Stimulated activated naive CD8-positive, alpha-beta T cell treated with anti-CD3 and anti-CD28 coated beads, Interleukin-15, Interleukin-2, amounts not matched to agents 100 ng/mL and 50 ng/mL, for 24 hours (primary cell): Measurements from ENCODE around the gene BPIFB3.

Source experiments
- H3K27ac Mint-ChIP-seq: one replicate; pipeline ENCODE4 v1.8.0; 2021; ENCODE audit warnings: mild to moderate bottlenecking, mixed read lengths
- H3K27me3 Mint-ChIP-seq: one replicate; pipeline ENCODE4 v1.8.0; 2021; ENCODE audit warnings: mixed read lengths
- H3K36me3 Mint-ChIP-seq: one replicate; pipeline ENCODE4 v1.8.0; 2021; ENCODE audit warnings: low read depth, mixed read lengths
- H3K4me1 Mint-ChIP-seq: one replicate; pipeline ENCODE4 v1.8.0; 2021; ENCODE audit warnings: low read depth, mixed read lengths
- H3K4me3 Mint-ChIP-seq: one replicate; pipeline ENCODE4 v1.8.0; 2021; ENCODE audit warnings: mild to moderate bottlenecking, mixed read lengths
- H3K9me3 Mint-ChIP-seq: one replicate; pipeline ENCODE4 v1.8.0; 2021; ENCODE audit warnings: mixed read lengths

Gene BPIFB3, protein sequence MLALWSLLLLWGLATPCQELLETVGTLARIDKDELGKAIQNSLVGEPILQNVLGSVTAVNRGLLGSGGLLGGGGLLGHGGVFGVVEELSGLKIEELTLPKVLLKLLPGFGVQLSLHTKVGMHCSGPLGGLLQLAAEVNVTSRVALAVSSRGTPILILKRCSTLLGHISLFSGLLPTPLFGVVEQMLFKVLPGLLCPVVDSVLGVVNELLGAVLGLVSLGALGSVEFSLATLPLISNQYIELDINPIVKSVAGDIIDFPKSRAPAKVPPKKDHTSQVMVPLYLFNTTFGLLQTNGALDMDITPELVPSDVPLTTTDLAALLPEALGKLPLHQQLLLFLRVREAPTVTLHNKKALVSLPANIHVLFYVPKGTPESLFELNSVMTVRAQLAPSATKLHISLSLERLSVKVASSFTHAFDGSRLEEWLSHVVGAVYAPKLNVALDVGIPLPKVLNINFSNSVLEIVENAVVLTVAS

DNA sequence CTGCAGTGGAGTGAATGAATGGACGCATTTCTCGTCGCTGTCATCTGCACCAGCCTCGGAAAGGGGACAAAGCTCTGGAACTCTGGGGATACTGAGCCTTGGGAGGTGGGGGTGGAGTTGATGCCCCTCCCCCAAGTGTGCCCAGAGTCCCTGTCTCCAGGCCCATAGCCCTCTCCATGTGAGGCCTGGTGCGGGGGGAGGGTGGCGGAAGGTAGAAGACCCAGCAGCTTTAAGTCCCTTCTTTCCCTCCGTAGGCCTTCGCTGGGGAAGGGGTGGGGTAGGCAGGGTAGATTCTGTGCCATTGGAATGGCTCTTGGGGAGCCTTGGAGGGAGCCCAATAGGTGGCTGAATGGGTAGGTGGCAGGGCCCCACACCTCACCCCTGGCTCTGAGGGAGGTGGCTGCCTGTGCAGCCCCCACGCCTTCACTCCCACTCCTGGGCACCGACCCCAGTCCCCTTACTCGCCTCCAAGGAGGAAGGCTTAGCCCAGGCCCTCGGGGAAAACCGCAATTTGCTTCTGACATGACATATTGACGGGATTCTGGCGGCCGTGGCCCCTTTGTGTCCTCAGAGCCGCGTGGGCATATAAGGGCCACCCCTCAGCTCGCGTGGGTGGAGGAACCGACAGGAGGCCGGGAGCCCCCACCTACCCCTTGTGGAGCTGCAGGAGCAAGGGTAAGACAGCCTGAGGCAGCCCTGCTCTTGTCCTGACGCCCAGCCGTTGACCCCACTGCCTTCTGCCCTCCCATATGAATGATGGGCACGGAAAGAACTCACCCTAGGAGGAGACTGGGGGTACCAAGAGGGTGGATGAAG, at the start of gene BPIFB3:
Gene BPIFB3, plus strand, starts transcription at position 613 of the 816 bp plus-strand sequence. CDS start 1,533 bp downstream, outside the sequence.
- no peaks in the 10 kb centered on the region for H3K9me3 Mint-ChIP-seq
- no peak within 1 kb of the TSS for H3K4me3 Mint-ChIP-seq
- H3K4me1 Mint-ChIP-seq = no peaks in the 10 kb centered on the region
- H3K27me3 Mint-ChIP-seq = no peaks in the 10 kb centered on the region
- H3K36me3 Mint-ChIP-seq = no peaks in the 10 kb centered on the region
- H3K27ac Mint-ChIP-seq = no peak within 1 kb of the TSS

DNA sequence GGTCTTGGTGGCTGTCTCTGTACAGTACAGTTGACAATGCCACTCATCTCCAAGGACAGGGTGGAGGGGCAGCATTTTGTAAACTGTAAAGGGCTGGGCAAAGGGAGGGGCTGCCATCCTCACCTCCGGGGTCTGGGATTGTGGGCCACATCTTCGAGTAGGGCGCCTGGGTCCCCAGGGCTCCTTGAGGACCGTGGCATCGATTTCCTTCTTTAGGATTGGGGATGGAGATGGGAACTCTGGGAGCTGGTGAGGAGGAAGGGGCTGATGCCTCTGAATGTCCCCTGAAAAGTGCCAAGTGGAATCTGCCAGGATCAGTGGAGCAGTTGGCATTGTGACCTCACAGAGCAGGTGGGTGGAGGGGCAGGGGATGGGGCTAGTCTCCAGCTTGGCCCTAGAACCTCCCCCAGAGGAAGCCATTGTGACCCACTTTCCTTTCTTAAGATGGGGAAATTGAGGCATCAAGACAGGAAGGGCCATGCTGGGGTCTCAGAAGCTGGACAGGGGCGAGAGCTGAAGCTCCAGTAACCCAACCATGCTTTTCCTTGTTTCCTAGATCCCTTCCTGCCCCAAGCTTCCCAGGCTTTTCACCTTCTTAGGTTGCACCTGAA, 49.5 kb upstream of the BPIFB3 start, which contains the start of gene SUN5:
Gene SUN5, minus strand, starts transcription at position 293 of the 611 bp plus-strand sequence. Its CDS starts 93 bp downstream, at position 200.
- H3K9me3 Mint-ChIP-seq = no peaks in the 10 kb centered on the region
- peaks cover 8% of the 10 kb centered on the region for H3K4me1 Mint-ChIP-seq
- no peaks in the 10 kb centered on the region for H3K36me3 Mint-ChIP-seq
- no peaks in the 10 kb centered on the region for H3K27me3 Mint-ChIP-seq
- no peak within 1 kb of the TSS for H3K27ac Mint-ChIP-seq
- H3K4me3 Mint-ChIP-seq = no peak within 1 kb of the TSS

DNA sequence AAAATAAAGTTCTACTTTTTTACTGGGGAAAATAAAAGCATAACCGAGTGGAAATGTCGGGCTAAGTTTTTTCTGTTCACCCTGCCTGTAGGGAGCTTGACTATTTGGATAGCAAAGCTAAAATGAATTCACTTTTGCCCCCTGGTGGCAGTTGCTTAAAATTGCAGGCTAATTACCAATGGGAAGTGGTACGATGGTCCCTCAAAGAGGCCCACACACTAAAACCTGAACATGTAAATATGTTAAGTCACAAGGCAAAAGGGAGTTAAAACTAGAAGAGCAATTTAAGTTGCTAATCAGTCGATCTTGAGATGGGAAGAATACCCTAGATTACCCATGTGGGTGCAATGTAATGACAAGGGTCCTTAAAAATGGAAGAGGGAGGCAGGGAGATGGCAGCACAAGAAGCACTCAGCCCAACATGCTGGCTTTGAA, 48.6 kb upstream of the BPIFB3 start:
- no peaks in the 10 kb centered on the region for H3K9me3 Mint-ChIP-seq
- H3K4me3 Mint-ChIP-seq = no peak overlapping the region
- peaks cover 6% of the 10 kb centered on the region for H3K4me1 Mint-ChIP-seq
- no peak overlapping the region for H3K27ac Mint-ChIP-seq
- no peaks in the 10 kb centered on the region for H3K27me3 Mint-ChIP-seq
- no peaks in the 10 kb centered on the region for H3K36me3 Mint-ChIP-seq

DNA sequence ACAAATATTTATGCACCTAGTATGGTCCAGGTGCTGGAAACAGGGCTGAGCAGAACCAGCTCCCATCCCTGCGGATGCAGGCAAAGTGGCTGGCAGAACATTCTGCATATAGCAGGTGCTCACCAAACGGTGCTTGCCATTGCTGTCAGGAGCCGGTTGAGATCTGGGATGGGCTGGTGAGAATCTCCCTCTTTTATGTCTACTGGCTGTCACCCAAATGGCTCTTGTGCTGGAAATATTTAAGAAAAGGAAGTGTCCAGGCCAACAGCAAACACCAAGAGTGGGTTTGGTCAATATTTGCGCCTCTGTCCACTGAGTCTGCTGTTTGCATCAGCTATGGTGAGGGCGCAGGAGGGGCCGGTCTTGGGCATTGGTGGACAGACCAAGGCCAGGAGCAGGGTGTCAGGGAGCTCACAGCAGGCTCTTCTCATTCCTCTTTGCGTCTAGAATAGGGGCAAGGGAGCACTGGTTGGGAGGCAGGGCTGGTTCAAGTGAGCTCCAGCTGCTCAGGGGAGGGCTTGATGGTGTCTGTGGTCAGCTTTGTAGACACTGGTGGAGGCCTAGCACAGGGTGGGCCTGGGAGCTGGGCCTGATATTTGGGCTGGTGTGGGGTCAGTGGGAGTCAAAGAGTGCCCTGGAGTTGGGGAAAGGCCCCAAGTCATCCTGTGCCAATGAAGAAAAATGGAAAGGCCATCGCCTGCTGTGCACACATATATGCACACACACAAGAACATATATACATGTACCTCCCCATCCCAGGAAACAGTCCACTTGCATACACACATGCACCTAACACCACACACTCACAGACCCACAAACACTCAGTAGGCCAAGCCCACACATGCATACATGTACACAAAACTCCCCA, 47.6 kb upstream of the BPIFB3 start:
- H3K4me1 Mint-ChIP-seq = no peaks in the 10 kb centered on the region
- no peaks in the 10 kb centered on the region for H3K27me3 Mint-ChIP-seq
- no peak overlapping the region for H3K27ac Mint-ChIP-seq
- H3K36me3 Mint-ChIP-seq = no peaks in the 10 kb centered on the region
- no peak overlapping the region for H3K4me3 Mint-ChIP-seq
- H3K9me3 Mint-ChIP-seq = no peaks in the 10 kb centered on the region

DNA sequence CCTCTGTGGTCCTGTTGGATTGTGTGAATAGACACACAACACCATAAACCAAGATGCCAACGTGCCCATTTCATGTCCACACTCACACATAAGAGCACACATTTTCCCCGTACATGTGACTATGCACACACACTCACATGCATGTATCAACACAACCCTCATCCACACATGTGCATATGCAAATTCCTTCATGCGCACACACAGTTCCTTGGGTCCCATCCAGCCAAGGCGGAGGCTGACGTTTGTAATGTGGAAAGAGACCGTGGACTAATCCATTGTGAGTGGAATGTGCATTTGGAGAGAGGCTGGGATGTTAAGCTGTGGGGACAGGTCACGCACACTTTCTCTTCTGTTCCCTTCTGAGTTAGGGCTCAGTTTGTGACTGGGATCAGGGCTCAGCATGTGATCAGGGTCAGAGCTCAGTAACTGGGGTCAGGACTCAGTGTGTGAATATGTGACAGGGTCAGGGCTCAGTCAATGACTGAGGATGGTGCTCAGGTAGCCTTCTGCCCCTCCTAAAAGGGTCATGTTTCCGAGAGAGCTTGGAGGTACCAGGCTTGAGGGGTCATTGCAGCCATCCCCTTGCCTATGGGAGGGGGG, 46.8 kb upstream of the BPIFB3 start:
- Mint-ChIP-seq H3K9me3 (no peaks in the 10 kb centered on the region), H3K4me1 (no peaks in the 10 kb centered on the region), H3K4me3 (no peak overlapping the region), H3K27me3 (no peaks in the 10 kb centered on the region), H3K27ac (no peak overlapping the region), H3K36me3 (no peaks in the 10 kb centered on the region)

DNA sequence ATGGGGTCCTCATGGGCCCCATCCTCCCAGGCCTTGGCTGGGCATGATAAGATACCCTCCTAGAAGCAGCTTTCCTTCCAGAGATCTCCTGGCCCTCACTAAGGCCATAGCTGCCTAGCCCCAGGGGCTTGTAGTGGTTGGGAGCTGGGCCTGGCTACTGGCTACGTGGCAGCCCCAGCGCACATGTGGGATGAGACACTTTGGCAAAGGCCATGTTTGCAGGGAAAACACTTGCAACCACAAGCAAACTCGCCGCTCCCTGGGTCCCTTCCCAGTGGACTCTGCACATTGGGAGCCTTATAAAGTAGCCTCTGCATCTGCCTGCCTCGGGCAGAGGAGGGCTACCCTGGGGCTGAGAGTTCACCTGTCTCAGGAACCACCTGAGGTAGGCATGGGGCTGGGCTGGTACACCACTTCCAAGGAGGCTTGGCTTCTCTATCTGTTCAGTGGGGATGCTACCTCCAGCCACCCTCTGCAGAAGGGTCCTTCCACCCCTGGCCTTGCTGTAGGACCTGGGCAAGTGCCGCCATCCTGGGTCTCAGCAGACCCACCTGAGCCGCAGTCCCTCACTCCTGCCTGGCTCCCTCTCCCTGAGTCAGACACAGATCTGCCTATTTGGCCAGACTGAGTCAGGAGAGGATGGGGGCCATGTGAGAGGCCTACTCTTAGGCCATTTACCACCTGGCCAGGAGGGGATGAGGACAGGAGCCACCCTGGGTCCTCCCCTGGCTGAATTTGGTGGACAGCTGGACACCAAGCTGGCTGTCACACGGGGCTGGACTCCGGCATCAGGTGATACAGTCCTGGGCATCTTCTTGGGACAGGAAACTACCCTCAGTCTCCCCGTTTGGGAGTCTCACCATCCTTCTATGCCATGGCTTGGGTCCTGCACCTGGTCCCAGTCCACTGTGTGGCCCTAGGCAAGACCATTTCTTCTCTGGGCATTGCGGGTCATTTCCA, 46.0 kb upstream of the BPIFB3 start, which contains the start of gene BPIFB2:
Gene BPIFB2, plus strand, starts transcription at position 329 of the 960 bp plus-strand sequence. CDS start 871 bp downstream, outside the sequence.
- no peak within 1 kb of the TSS for H3K27ac Mint-ChIP-seq
- H3K9me3 Mint-ChIP-seq = no peaks in the 10 kb centered on the region
- H3K4me3 Mint-ChIP-seq = no peak within 1 kb of the TSS
- no peaks in the 10 kb centered on the region for H3K4me1 Mint-ChIP-seq
- no peaks in the 10 kb centered on the region for H3K27me3 Mint-ChIP-seq
- H3K36me3 Mint-ChIP-seq = no peaks in the 10 kb centered on the region

DNA sequence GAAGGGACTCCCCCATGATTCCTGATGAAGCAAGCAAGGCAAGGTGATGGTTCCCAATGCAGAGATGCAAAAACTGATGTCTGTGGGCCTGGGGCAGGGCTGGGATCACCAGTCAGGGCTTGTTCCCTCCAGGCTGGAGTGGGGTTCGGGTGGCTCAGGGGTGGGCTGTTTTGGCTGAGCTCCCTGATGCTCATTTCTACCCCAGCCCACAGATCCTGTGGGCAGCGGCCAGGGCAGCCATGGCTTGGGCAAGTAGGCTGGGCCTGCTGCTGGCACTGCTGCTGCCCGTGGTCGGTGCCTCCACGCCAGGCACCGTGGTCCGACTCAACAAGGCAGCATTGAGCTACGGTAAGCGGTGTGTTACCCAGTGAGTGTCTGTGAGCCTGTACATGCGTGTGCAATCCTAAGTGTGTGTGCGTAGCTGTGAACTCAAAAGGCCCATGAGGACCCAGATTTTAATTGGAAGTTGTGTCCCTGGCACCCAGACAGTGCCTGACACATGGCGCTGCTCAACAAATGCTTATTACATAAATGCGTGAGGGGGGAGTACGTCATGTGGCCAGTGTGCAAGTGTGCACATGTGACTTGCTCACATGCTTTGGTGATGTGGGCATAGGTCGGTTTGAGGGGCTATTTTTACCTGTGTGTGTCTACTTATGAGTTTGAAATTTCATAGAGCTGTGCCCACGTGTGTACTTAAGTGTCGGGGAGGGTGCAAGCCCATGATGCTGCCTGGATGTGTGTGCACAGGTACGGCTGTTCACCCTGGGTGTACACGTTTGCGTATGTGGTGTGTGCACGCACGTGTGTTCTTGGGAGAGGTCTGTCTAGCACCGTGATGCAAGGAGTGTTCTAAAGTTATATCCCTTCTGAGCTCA, 45.1 kb upstream of the BPIFB3 start:
- H3K36me3 Mint-ChIP-seq = no peaks in the 10 kb centered on the region
- no peaks in the 10 kb centered on the region for H3K27me3 Mint-ChIP-seq
- no peaks in the 10 kb centered on the region for H3K9me3 Mint-ChIP-seq
- H3K4me3 Mint-ChIP-seq = no peak overlapping the region
- no peaks in the 10 kb centered on the region for H3K4me1 Mint-ChIP-seq
- no peak overlapping the region for H3K27ac Mint-ChIP-seq

DNA sequence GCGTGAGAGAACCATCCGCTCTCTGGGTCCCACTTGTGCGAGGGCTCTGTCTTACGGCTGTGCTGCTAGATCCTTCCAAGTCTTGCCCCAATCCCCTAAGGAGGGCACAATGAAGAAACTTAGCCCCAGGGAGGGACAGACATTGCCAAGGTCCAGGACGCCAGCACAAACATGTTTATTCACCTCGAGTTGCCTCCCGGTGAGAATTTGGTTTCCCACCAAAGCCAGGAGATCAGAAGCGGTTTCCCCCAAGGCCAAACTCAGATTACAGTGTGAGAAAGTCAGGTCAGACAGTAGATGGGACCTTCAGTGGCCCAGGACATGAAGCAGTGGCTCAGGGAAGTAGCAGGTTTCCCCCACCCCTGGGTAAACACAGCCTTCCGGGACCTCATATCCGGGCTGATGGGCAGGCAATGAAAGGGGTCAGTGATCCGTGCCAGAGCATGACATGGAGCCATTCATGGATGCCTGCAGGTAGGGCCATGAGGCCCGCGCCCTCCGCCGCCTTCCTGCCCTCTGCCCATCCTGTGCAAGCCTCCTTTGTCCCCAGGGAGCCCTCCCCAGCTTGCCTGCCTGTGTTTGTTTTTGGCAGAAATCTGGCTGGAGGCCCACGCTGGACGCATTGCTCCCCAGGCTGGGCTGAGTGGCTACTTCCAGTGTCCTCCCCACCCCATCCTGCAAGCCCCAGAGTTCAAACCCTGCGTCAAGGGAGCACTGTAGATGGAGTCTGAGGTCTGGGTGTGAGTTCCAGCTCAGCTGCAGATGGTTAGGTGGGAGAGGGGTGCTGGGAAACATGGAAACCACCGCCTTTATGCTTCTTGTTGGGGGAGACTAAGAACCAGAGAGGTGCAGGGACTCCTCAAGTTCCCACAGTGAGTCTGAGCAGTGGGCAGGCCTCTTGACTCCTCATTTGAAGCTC, 44.2 kb upstream of the BPIFB3 start:
- no peaks in the 10 kb centered on the region for H3K4me1 Mint-ChIP-seq
- no peak overlapping the region for H3K27ac Mint-ChIP-seq
- H3K27me3 Mint-ChIP-seq = no peaks in the 10 kb centered on the region
- H3K9me3 Mint-ChIP-seq = no peaks in the 10 kb centered on the region
- no peaks in the 10 kb centered on the region for H3K36me3 Mint-ChIP-seq
- H3K4me3 Mint-ChIP-seq = no peak overlapping the region

DNA sequence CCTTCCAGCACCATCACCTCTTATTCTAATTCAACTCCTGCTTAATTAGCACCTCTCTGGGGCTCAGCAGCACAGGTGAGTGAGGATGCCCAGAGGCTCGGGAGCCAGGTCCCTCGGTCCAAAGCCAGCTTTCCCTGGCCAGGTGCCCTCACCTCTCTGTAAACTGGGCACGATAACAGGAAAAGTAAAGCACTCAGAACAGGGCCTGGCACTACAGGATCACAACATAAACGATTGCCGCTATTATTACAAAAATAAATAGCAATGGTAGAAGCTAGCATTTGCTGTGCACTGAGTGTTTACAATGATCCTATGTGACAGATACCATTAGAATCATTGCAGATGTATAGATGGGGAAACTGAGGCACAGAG, 43.6 kb upstream of the BPIFB3 start:
- Mint-ChIP-seq H3K36me3 (no peaks in the 10 kb centered on the region), H3K27me3 (no peaks in the 10 kb centered on the region), H3K27ac (no peak overlapping the region), H3K9me3 (no peaks in the 10 kb centered on the region), H3K4me1 (no peaks in the 10 kb centered on the region), H3K4me3 (no peak overlapping the region)

DNA sequence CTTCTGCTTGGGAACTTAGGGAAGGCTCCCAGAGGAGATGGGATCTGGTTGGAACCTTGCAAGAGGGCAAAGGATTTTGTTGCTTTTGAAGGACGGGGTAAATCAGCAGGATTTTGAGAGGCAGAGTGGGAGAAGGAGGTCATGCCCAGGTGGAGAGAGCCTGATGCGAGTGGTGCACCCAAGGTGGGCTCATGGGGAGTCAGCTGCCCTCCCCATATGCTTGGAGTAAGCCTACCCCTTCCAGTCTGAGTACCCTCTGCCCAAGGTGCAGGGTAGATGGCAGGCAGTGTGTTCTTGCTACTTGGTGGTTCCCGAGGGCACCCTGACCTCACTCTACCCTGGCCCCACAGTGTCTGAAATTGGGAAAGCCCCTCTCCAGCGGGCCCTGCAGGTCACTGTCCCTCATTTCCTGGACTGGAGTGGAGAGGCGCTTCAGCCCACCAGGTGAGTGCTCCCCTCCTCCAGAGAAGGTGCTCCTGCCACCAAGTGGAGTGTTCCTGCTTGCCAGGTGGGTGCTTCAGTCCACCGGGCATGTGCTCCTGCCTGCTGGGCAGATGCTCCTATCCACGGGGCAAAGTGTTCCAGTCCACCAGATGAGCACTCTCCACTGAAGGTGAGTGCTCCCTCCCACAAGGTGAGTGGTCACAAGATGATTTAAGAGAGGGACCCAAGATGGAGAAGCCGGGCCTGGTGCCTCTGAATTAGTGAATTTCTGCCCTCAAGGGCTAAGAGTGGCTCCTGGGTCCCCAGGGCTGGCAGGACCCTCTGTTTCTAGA, 42.8 kb upstream of the BPIFB3 start:
- no peak overlapping the region for H3K27ac Mint-ChIP-seq
- no peaks in the 10 kb centered on the region for H3K9me3 Mint-ChIP-seq
- H3K4me3 Mint-ChIP-seq = no peak overlapping the region
- no peaks in the 10 kb centered on the region for H3K4me1 Mint-ChIP-seq
- no peaks in the 10 kb centered on the region for H3K27me3 Mint-ChIP-seq
- no peaks in the 10 kb centered on the region for H3K36me3 Mint-ChIP-seq
